8988T (cell line): ENCODE data around the gene SLC38A8.

Experiments used
- DNase-seq: peaks from one replicate; pipeline ENCODE4 v3.0.0; 2011

Gene SLC38A8

GRCh38 chr16:84042308-84042878 is at the start of gene SLC38A8:
SLC38A8 (minus strand) TSS chr16:84042795; CDS start chr16:84042157, 638 bp downstream.
- no peak for DNase-seq

GRCh38 chr16:84091460-84091859 is 48.9 kb upstream of the SLC38A8 start:
- DNase-seq: no peak

GRCh38 chr16:84090211-84090610 is 47.6 kb upstream of the SLC38A8 start:
- no peak for DNase-seq

GRCh38 chr16:84088695-84089395 is 46.2 kb upstream of the SLC38A8 start:
- DNase-seq: no peak

- no peak for DNase-seq
Observed at GRCh38 chr16:84087466-84088151, 45.0 kb upstream of the SLC38A8 start.

GRCh38 chr16:84087001-84087400 is 44.4 kb upstream of the SLC38A8 start:
- no peak for DNase-seq

GRCh38 chr16:84086341-84086740 is 43.7 kb upstream of the SLC38A8 start:
- DNase-seq: no peak

GRCh38 chr16:84085773-84086172 is 43.2 kb upstream of the SLC38A8 start:
- no peak for DNase-seq

- DNase-seq: no peak
Observed at GRCh38 chr16:84085271-84085667, 42.7 kb upstream of the SLC38A8 start.

- DNase-seq: peak; percentile 83
Observed at GRCh38 chr16:84084570-84085270, 42.1 kb upstream of the SLC38A8 start.

GRCh38 chr16:84082835-84083569 is 40.4 kb upstream of the SLC38A8 start:
- DNase-seq: no peak

- no peak for DNase-seq
Observed at GRCh38 chr16:84082110-84082509, 39.5 kb upstream of the SLC38A8 start.

- no peak for DNase-seq
Observed at GRCh38 chr16:84081446-84081989, 38.9 kb upstream of the SLC38A8 start.

- no peak for DNase-seq
Observed at GRCh38 chr16:84080813-84081212, 38.2 kb upstream of the SLC38A8 start.

- no peak for DNase-seq
Observed at GRCh38 chr16:84080378-84080777, 37.8 kb upstream of the SLC38A8 start.

- no peak for DNase-seq
Observed at GRCh38 chr16:84079664-84080063, 37.1 kb upstream of the SLC38A8 start.

GRCh38 chr16:84075376-84075775 is 32.8 kb upstream of the SLC38A8 start:
- no peak for DNase-seq

- DNase-seq: no peak
Observed at GRCh38 chr16:84074721-84075120, 32.1 kb upstream of the SLC38A8 start.

GRCh38 chr16:84072014-84072413 is 29.4 kb upstream of the SLC38A8 start:
- DNase-seq: no peak

GRCh38 chr16:84071121-84071520 is 28.5 kb upstream of the SLC38A8 start:
- DNase-seq: no peak

- DNase-seq: no peak
Observed at GRCh38 chr16:84069540-84069939, 26.9 kb upstream of the SLC38A8 start.

GRCh38 chr16:84068783-84069462 is 26.3 kb upstream of the SLC38A8 start:
- no peak for DNase-seq
